ENCODE data around the gene CFTR. TPM values are rescaled to one million over a fixed set of nuclear protein-coding genes. Genes with fewer than 3 reads are reported as not detected.

Gene CFTR
- total and polyA plus RNA-seq, 2 of the 8 experiments (the other 6 are each of a cell fraction or from before 2014, with no cell fraction given), result 1.2 to 1.6 TPM

- TF ChIP-seq CHD7 (IDR thresholded peaks at IDR 0.05; ENCODE audit: insufficient replicate concordance, low read length), result peak; percentile 48
- TF ChIP-seq NANOG (IDR thresholded peaks at IDR 0.05; ENCODE audit: insufficient read depth, low read depth, low read length, poor library complexity, severe bottlenecking), result peak; percentile 44
- no peak for TF ChIP-seq CHD2 (IDR thresholded peaks at IDR 0.05; ENCODE audit: low read length)
- peak in 1 of 2 experiments; percentile 16; a peak in 1 of 3 replicates for TF ChIP-seq EP300 (IDR thresholded peaks at IDR 0.05; ENCODE audit: borderline replicate concordance in 1 of 2, low read depth in 2 of 2, low read length in 2 of 2)
- peak; percentile 47; the same call in 1 of the 2 replicates for TF ChIP-seq ATF2 (IDR thresholded peaks at IDR 0.05; ENCODE audit: low read length)
Measured at GRCh38 chr7:117652943-117653680, 173.3 kb downstream of the CFTR start (continued).
